Panc1 (cell line): ENCODE results near the gene ACOXL. TPM values are rescaled to one million over a fixed set of nuclear protein-coding genes. Genes with fewer than 3 reads are reported as not detected.

Source experiments
- ATAC-seq: fragments of 200-7000 bp; cut with Tn5 transposase; 2 replicates; pipeline ENCODE4 v1.9.1; 2020; ENCODE audit warnings: mild to moderate bottlenecking, moderate library complexity
- BruUV-seq: library from RNA; stranded (reverse); fragments of 400-500 nt; replicated peaks from 2 replicates; lab custom pipeline; 2021; lab: Mats Ljungman, UMichigan
- CTCF ChIA-PET: fragments of 300-600 bp; sonication (Branson Sonifier 250); formaldehyde crosslinking; loops from one replicate; lab custom pipeline; 2022; ENCODE audit warnings: antibody characterized with exemption; lab: Charles Lee
- POLR2A ChIA-PET: fragments of 300-600 bp; sonication (Branson Sonifier 250); formaldehyde crosslinking; loops from one replicate; lab custom pipeline; 2022; ENCODE audit warnings: antibody characterized with exemption; lab: Charles Lee
- DNase-seq: peaks from one replicate; pipeline ENCODE4 v3.0.0-alpha.2; 2010; ENCODE audit warnings: low read depth, low spot score
- H3K27ac ChIP-seq: 2 replicates; pipeline ENCODE4 v1.5.1; 2011; ENCODE audit warnings: mild to moderate bottlenecking, low read length, inconsistent platforms
- H3K27me3 ChIP-seq: fragments of 200-500 bp; sonication (Bioruptor generic); 2 replicates; pipeline ENCODE4 v1.6.0; 2014; ENCODE audit warnings: low read length, inconsistent platforms; ENCODE audit not compliant: control insufficient read depth, insufficient read depth
- H3K36me3 ChIP-seq: fragments of 200-500 bp; sonication (Bioruptor generic); 2 replicates; pipeline ENCODE4 v1.5.1; 2014; ENCODE audit warnings: inconsistent platforms, mild to moderate bottlenecking, low read length, moderate library complexity; ENCODE audit not compliant: control insufficient read depth, insufficient read depth
- H3K4me1 ChIP-seq: 2 replicates; pipeline ENCODE4 v1.5.1; 2011; ENCODE audit warnings: inconsistent platforms, mild to moderate bottlenecking, low read length, moderate library complexity; ENCODE audit not compliant: control insufficient read depth, insufficient read depth
- H3K4me3 ChIP-seq, 2 experiments: 2 replicates each; pipeline ENCODE4 v1.5.1; 2011 to 2012; ENCODE audit warnings: low read depth in 2 of 2, low read length in 2 of 2, mild to moderate bottlenecking in 2 of 2, inconsistent platforms in 1 of 2, moderate library complexity in 1 of 2
- H3K9me3 ChIP-seq: fragments of 200-500 bp; sonication (Bioruptor generic); 2 replicates; pipeline ENCODE4 v1.5.1; 2014; ENCODE audit warnings: low read depth, mild to moderate bottlenecking, inconsistent platforms, low read length, moderate library complexity; ENCODE audit not compliant: control insufficient read depth, insufficient read depth
- POLR2AphosphoS5 ChIP-seq: IDR thresholded peaks from 2 replicates; pipeline ENCODE4 v1.6.1; 2012; ENCODE audit warnings: mild to moderate bottlenecking, low read depth, low read length, moderate library complexity
- SIN3A ChIP-seq: IDR thresholded peaks from 2 replicates; pipeline ENCODE4 v1.6.1; 2012; ENCODE audit warnings: low read depth, mild to moderate bottlenecking, low read length, moderate library complexity, borderline replicate concordance; ENCODE audit not compliant: insufficient read depth
- TCF7L2 ChIP-seq: IDR thresholded peaks from 2 replicates; pipeline ENCODE4 v1.6.1; 2011; ENCODE audit warnings: mild to moderate bottlenecking, low read depth, low read length, inconsistent platforms
- in situ Hi-C: cut with HindIII; loops from 2 replicates; pipeline ENCODE4 v1.10.0; 2016; ENCODE audit warnings: low sequenced_read_pairs, low pct_unique_long_range_greater_than_20kb
- intact Hi-C: fragments of 100-400 bp; cut with micrococcal nuclease; formaldehyde crosslinking; loops from one replicate; pipeline ENCODE4 v1.10.0; 2022; ENCODE audit not compliant: unreplicated experiment
- total RNA-seq: library from RNA; stranded (reverse); gene quantifications from one replicate; pipeline ENCODE4 v1.2.1, GENCODE V29; 2021; ENCODE audit not compliant: unreplicated experiment
- TF ChIP-seq, protein P1 (sequence below): fragments of 450-650 bp; IDR thresholded peaks from 2 replicates; pipeline ENCODE4 v1.5.1; 2017; ENCODE audit warnings: mild to moderate bottlenecking
- TF ChIP-seq, protein P2 (sequence below), 2 experiments: IDR thresholded peaks; 2 replicates each; pipeline ENCODE4 v1.6.1; 2011 to 2012; ENCODE audit warnings: low read depth in 2 of 2, control low read depth in 1 of 2, low read length in 1 of 2, mild to moderate bottlenecking in 1 of 2, moderate library complexity in 1 of 2; ENCODE audit not compliant: insufficient read depth in 1 of 2

Gene ACOXL
- total RNA-seq, 1 experiment from 2014 or later: 4.9 TPM

DNA sequence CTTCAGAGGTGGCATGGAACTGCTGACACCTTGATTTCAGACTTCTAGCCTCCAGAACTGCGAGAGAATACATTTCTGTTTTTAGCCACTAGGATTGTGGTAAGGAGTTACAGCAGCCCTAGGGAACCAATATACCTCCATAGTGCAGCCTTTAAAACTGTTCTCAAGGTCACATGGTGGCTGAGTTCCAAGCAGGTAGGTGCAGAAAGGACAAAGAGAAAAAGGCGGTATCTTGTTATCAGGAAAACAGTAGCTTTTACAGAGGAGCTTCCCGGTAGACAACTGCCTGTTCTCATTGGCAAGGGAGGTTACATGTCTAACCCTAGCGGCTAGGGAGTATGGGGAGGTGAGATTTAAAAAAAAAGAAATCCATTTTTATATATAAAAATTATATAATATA, 292.1 kb downstream of the ACOXL start:
- no peaks in the 10 kb centered on the region for H3K4me1 ChIP-seq
- no peak overlapping the region for H3K4me3 ChIP-seq
- H3K36me3 ChIP-seq: no peaks in the 10 kb centered on the region
- 0 out of 2 replicates have a peak, but pooled peaks cover 3% of the 10 kb centered on the region for H3K27me3 ChIP-seq
- no peaks in the 10 kb centered on the region for H3K9me3 ChIP-seq
- no TSS peak for BruUV-seq
- ATAC-seq: no peak
- DNase-seq: no peak
- intact Hi-C loops: no loop called here
- TF ChIP-seq POLR2AphosphoS5 (no peak), SIN3A (no peak), TCF7L2 (no peak)
- TF ChIP-seq, protein P1, sequence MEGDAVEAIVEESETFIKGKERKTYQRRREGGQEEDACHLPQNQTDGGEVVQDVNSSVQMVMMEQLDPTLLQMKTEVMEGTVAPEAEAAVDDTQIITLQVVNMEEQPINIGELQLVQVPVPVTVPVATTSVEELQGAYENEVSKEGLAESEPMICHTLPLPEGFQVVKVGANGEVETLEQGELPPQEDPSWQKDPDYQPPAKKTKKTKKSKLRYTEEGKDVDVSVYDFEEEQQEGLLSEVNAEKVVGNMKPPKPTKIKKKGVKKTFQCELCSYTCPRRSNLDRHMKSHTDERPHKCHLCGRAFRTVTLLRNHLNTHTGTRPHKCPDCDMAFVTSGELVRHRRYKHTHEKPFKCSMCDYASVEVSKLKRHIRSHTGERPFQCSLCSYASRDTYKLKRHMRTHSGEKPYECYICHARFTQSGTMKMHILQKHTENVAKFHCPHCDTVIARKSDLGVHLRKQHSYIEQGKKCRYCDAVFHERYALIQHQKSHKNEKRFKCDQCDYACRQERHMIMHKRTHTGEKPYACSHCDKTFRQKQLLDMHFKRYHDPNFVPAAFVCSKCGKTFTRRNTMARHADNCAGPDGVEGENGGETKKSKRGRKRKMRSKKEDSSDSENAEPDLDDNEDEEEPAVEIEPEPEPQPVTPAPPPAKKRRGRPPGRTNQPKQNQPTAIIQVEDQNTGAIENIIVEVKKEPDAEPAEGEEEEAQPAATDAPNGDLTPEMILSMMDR: no peak
- TF ChIP-seq, protein P2, sequence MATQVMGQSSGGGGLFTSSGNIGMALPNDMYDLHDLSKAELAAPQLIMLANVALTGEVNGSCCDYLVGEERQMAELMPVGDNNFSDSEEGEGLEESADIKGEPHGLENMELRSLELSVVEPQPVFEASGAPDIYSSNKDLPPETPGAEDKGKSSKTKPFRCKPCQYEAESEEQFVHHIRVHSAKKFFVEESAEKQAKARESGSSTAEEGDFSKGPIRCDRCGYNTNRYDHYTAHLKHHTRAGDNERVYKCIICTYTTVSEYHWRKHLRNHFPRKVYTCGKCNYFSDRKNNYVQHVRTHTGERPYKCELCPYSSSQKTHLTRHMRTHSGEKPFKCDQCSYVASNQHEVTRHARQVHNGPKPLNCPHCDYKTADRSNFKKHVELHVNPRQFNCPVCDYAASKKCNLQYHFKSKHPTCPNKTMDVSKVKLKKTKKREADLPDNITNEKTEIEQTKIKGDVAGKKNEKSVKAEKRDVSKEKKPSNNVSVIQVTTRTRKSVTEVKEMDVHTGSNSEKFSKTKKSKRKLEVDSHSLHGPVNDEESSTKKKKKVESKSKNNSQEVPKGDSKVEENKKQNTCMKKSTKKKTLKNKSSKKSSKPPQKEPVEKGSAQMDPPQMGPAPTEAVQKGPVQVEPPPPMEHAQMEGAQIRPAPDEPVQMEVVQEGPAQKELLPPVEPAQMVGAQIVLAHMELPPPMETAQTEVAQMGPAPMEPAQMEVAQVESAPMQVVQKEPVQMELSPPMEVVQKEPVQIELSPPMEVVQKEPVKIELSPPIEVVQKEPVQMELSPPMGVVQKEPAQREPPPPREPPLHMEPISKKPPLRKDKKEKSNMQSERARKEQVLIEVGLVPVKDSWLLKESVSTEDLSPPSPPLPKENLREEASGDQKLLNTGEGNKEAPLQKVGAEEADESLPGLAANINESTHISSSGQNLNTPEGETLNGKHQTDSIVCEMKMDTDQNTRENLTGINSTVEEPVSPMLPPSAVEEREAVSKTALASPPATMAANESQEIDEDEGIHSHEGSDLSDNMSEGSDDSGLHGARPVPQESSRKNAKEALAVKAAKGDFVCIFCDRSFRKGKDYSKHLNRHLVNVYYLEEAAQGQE (IDR thresholded peaks at IDR 0.05; ENCODE audit: insufficient read depth in 1 of 2, low read depth in 2 of 2, low read length in 1 of 2): no peak
- H3K27ac ChIP-seq: no peak overlapping the region
- ChIA-PET CTCF (no interaction called here), POLR2A (no interaction called here)
- in situ Hi-C loops: no loop called here

DNA sequence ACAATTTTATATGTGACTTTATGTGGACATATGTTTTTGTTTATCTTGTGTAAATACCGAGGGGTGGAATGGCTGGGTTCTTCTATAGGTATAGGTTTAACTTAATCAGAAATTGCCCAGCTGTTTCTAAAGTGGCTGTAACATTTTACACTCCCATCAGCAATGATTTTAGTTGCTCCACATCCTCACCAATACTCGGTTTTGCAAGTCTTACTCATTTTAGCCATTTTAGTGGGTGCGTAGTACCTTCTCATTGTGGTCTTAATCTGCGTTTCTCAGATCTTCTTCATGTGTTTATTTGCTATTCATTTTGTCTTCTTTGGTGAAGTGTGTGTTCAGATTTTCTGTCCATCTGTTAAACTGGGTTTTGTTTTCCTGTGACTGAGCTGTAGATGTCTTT, 292.9 kb downstream of the ACOXL start:
- Histone ChIP-seq H3K36me3 (no peaks in the 10 kb centered on the region), H3K9me3 (no peaks in the 10 kb centered on the region), H3K27ac (no peak overlapping the region), H3K4me3 (no peak overlapping the region), H3K4me1 (no peaks in the 10 kb centered on the region), H3K27me3 (0 out of 2 replicates have a peak, but pooled peaks cover 3% of the 10 kb centered on the region)
- DNase-seq: no peak
- ChIA-PET CTCF (no interaction called here), POLR2A (no interaction called here)
- BruUV-seq: no TSS peak
- TF ChIP-seq, protein P1: no peak
- TF ChIP-seq POLR2AphosphoS5 (no peak), SIN3A (no peak), TCF7L2 (no peak)
- TF ChIP-seq, protein P2 (IDR thresholded peaks at IDR 0.05; ENCODE audit: insufficient read depth in 1 of 2, low read depth in 2 of 2, low read length in 1 of 2): no peak
- in situ Hi-C loops: no loop called here
- no peak for ATAC-seq
- intact Hi-C loops: no loop called here
